ENCODE measurements around the gene ADAP1. TPM values are rescaled to one million over a fixed set of nuclear protein-coding genes. Genes with fewer than 3 reads are reported as not detected.

The ADAP1 gene
- total and polyA plus RNA-seq, 2 of the 13 experiments (the other 11 are each of a cell fraction or from before 2014, with no cell fraction given), result 10.5 to 24.6 TPM

DNA sequence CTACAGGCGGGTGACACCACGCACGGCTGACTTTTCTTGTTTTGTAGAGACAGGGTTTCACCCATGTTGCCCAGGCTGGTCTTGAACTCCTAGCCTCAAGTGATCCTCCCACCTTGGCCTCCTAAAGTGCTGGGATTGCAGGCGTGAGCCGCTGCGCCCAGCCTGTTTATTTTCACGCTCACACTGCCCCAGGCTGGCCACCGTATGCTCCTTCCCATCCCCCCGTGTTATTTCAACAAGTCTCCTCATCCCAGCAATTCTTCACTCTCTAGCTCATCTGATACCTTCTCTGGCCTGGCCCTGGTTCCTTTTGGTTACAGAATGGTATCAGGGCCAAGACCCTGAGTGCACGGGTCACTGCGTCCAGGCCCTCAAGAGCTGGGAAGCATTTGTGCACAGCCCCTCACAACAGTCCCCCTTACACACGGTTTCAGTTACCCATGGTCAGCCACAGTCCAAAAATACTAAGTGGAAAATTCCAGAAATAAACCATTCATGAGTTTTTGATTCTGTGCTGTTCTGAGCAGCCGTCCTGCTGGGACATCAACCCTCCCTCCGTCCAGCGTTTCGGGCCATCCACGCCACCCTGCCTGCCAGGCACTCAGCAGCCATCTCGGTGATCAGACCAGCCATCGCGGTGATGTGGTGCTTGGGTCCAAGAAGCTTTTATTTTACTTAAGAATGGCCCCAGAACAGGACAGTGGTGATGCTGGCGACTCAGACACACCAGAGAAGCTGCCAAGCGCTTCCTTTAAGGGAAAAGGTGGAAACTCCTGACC, 12.0 kb upstream of the ADAP1 start (continued):
- TF ChIP-seq ZNF687 (CRISPR knock-in tag; IDR thresholded peaks at IDR 0.05), result peak; percentile 29; the same call in 1 of the 2 replicates
- peak; percentile 92 for TF ChIP-seq ZC3H13 (CRISPR knock-in tag; IDR thresholded peaks at IDR 0.05)
- peak; percentile 38 for TF ChIP-seq TEAD3 (CRISPR knock-in tag; optimal IDR thresholded peaks at IDR 0.05; ENCODE audit: borderline replicate concordance)

DNA sequence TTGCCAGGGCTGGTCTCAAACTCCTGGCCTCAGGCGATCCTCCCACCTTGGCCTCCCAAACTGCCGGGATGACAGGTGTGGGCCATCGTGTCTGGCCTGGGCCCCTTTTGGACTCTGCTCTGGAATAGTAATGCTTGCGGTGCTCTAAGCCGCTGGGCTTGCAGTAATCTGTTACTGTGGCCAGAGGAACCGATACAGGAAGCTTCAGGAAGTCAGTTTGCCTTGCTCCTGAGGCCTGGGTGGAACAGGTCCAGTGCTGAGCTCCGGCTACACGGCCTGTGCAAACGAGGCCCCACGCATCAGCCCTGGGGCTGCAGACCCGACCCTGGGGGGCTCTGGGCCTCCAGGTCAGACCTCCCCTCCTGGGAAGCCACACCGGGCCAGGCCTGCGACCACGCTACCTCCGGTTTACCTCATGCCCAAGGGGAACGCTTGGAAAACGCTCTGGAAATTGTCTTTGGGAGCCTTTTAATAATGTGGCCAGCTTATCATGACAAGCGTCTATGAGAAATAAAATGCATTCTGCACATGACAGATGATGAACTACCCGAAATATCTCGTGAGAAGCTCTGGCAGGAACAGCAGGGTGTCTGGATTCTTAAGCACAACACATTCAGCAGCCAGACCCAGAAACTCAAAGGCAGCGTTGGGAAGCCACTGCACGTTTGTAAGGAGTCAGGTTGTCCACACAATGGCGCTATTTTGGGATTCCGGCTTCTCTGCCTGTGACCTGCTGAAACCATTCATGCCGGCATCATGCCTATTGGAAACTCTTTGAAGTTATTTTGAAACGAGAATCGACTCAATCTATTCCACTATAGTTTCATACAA, 10.1 kb upstream of the ADAP1 start:
- ATAC-seq (peak; percentile 48), DNase-seq (ENCODE audit: low spot score) (peak; percentile 64), FAIRE-seq (peak; percentile 74)
- peaks cover 13% of the 10 kb centered on the region; the same call in 1 of the 2 replicates for H4K20me1 ChIP-seq (ENCODE audit: insufficient read depth, low read length)
- H3K9ac ChIP-seq (ENCODE audit: insufficient read depth, low read depth, low read length), result peak overlapping the region; percentile 62
- peaks cover 10 to 32% of the 10 kb centered on the region in 2 experiments for H3K36me3 ChIP-seq (replicated peaks in 1 of 2; ENCODE audit: control insufficient read depth in 1 of 2, insufficient read depth in 2 of 2, low read length in 2 of 2)
- H3K27me3 ChIP-seq (ENCODE audit: control insufficient read depth in 1 of 2, insufficient read depth in 2 of 2, low read length in 2 of 2), result no peaks in the 10 kb centered on the region
- ChIA-PET POLR2A (interaction anchor here (1.0 to 4.5 kb wide), 4 partner anchors 10 to 63 kb away, joined by 5 to 48 read pairs (median 30); partner anchors contain the start of gene COX19), CTCF (ENCODE audit: low intra/inter-chr PET ratio, low total read pairs) (interaction anchor here (1.3 to 2.4 kb wide), 2 partner anchors 18 to 28 kb away, joined by 3 to 14 read pairs; partner anchors contain the start of gene CYP2W1)
- H3K4me1 ChIP-seq (ENCODE audit: insufficient read depth, low read length), result peaks cover 55% of the 10 kb centered on the region
- H3K79me2 ChIP-seq (ENCODE audit: insufficient read depth, low read length), result peaks cover 3% of the 10 kb centered on the region
- H3K27ac ChIP-seq (ENCODE audit: extremely low read length, insufficient read depth, low read length), result peak overlapping the region; percentile 59
- H3K4me2 ChIP-seq (ENCODE audit: low read depth, low read length), result peak overlapping the region; percentile 86
- WGBS (ENCODE audit: low lambda C conversion rate), result 37% methylated on average over 16 of the region's 27 CpGs
- intact Hi-C loops (cut with micrococcal nuclease; ENCODE audit: unreplicated experiment) (no loop called here), in situ Hi-C loops (cut with HindIII; ENCODE audit: extremely low pct_ligation_motif_present, low pct_unique_long_range_greater_than_20kb) (no loop called here)
- no peak overlapping the region for H2AFZ ChIP-seq (ENCODE audit: low read length)
- no TSS peak for BruUV-seq (replicated peaks)
- H3K4me3 ChIP-seq (replicated peaks in 1 of 3; ENCODE audit: insufficient read depth in 1 of 3, low read depth in 2 of 3, low read length in 3 of 3), result peak overlapping the region in 1 of 3 experiments; percentile 72; a peak in 2 of 6 replicates
- no peaks in the 10 kb centered on the region for H3K9me3 ChIP-seq (ENCODE audit: low read length)
- TF ChIP-seq AGO2 (optimal IDR thresholded peaks at IDR 0.05; ENCODE audit: low read depth, low read length), result peak; percentile 68
- TF ChIP-seq GLI4 (CRISPR knock-in tag; IDR thresholded peaks at IDR 0.05; ENCODE audit: borderline replicate concordance), result peak; percentile 73; the same call in 1 of the 2 replicates
- TF ChIP-seq ZNF556 (CRISPR knock-in tag; IDR thresholded peaks at IDR 0.05; ENCODE audit: borderline replicate concordance), result peak; percentile 42; the same call in 1 of the 2 replicates
- no peak for TF ChIP-seq KDM3A (CRISPR knock-in tag; IDR thresholded peaks at IDR 0.05; ENCODE audit: low read depth)
- no peak for TF ChIP-seq BRD4 (CRISPR knock-in tag; IDR thresholded peaks at IDR 0.05)
- no peak for TF ChIP-seq ZNF775 (CRISPR knock-in tag; IDR thresholded peaks at IDR 0.05; ENCODE audit: borderline replicate concordance)
- TF ChIP-seq HOXA3 (CRISPR knock-in tag; IDR thresholded peaks at IDR 0.05), result peak; percentile 25; the same call in 1 of the 2 replicates
- 0 out of 2 replicates have a peak, but pooled peaks have one; percentile 10 for TF ChIP-seq ZBTB44 (CRISPR knock-in tag; IDR thresholded peaks at IDR 0.05)
- TF ChIP-seq ZFP91 (CRISPR knock-in tag; IDR thresholded peaks at IDR 0.05; ENCODE audit: borderline replicate concordance), result peak; percentile 26; the same call in 1 of the 2 replicates
